ENCODE data around the gene SYS1. TPM values are rescaled to one million over a fixed set of nuclear protein-coding genes. Genes with fewer than 3 reads are reported as not detected.

SYS1 gene
- total RNA-seq, 1 experiment from 2014 or later = 29.1 TPM

GRCh38 chr20:45340951-45341350, 22.0 kb upstream of the SYS1 start:
- ChIA-PET CTCF (interaction anchor here (0.5 to 1.4 kb wide), 2 partner anchors 22 to 47 kb away, joined by 5 read pairs; partner anchors contain the start of gene SYS1), POLR2A (no interaction called here)
- Histone ChIP-seq H3K9me3 (ENCODE audit: control insufficient read depth, insufficient read depth, low read depth, low read length) (no peaks in the 10 kb centered on the region), H3K36me3 (ENCODE audit: control insufficient read depth, insufficient read depth, low read length) (no peaks in the 10 kb centered on the region), H3K4me3 (ENCODE audit: low read depth in 2 of 2, low read length in 2 of 2) (no peak overlapping the region), H3K27me3 (ENCODE audit: control insufficient read depth, insufficient read depth, low read length) (no peaks in the 10 kb centered on the region), H3K4me1 (ENCODE audit: control insufficient read depth, insufficient read depth, low read length) (peaks cover 98% of the 10 kb centered on the region), H3K27ac (ENCODE audit: low read length) (peak overlapping the region; percentile 83)
- no peak for ATAC-seq
- no peak for TF ChIP-seq TCF7L2 (IDR thresholded peaks at IDR 0.05; ENCODE audit: low read depth, low read length)
- TF ChIP-seq REST (IDR thresholded peaks at IDR 0.05; ENCODE audit: insufficient read depth in 1 of 2, low read depth in 2 of 2, low read length in 1 of 2) = no peak
- TF ChIP-seq POLR2AphosphoS5 (IDR thresholded peaks at IDR 0.05; ENCODE audit: low read depth, low read length) = no peak
- TF ChIP-seq SIN3A (IDR thresholded peaks at IDR 0.05; ENCODE audit: borderline replicate concordance, insufficient read depth, low read depth, low read length) = no peak
- no peak for TF ChIP-seq CTCF (IDR thresholded peaks at IDR 0.05)
- in situ Hi-C loops (cut with HindIII; ENCODE audit: low pct_unique_long_range_greater_than_20kb, low sequenced_read_pairs) = no loop called here
- no TSS peak for BruUV-seq (replicated peaks)
- intact Hi-C loops (cut with micrococcal nuclease; ENCODE audit: unreplicated experiment) = no loop called here
- no peak for DNase-seq (ENCODE audit: low read depth, low spot score)

- no peak for DNase-seq (ENCODE audit: low read depth, low spot score)
- peak overlapping the region; percentile 83 for H3K27ac ChIP-seq (ENCODE audit: low read length)
- ChIA-PET CTCF (interaction anchor here (0.5 to 1.4 kb wide), 4 partner anchors 21 to 48 kb away, joined by 3 to 16 read pairs (median 5); partner anchors contain the start of gene SYS1), POLR2A (no interaction called here)
- no peaks in the 10 kb centered on the region for H3K27me3 ChIP-seq (ENCODE audit: control insufficient read depth, insufficient read depth, low read length)
- H3K36me3 ChIP-seq (ENCODE audit: control insufficient read depth, insufficient read depth, low read length) = no peaks in the 10 kb centered on the region
- H3K9me3 ChIP-seq (ENCODE audit: control insufficient read depth, insufficient read depth, low read depth, low read length) = no peaks in the 10 kb centered on the region
- TF ChIP-seq CTCF (IDR thresholded peaks at IDR 0.05) (no peak), POLR2AphosphoS5 (IDR thresholded peaks at IDR 0.05; ENCODE audit: low read depth, low read length) (no peak), SIN3A (IDR thresholded peaks at IDR 0.05; ENCODE audit: borderline replicate concordance, insufficient read depth, low read depth, low read length) (no peak), TCF7L2 (IDR thresholded peaks at IDR 0.05; ENCODE audit: low read depth, low read length) (no peak), REST (IDR thresholded peaks at IDR 0.05; ENCODE audit: insufficient read depth in 1 of 2, low read depth in 2 of 2, low read length in 1 of 2) (no peak)
- BruUV-seq (replicated peaks) = no TSS peak
- in situ Hi-C loops (cut with HindIII; ENCODE audit: low pct_unique_long_range_greater_than_20kb, low sequenced_read_pairs) (no loop called here), intact Hi-C loops (cut with micrococcal nuclease; ENCODE audit: unreplicated experiment) (no loop called here)
- H3K4me1 ChIP-seq (ENCODE audit: control insufficient read depth, insufficient read depth, low read length) = peaks cover 98% of the 10 kb centered on the region
- no peak; the same call in 1 of the 2 replicates for ATAC-seq
- H3K4me3 ChIP-seq (ENCODE audit: low read depth in 2 of 2, low read length in 2 of 2) = peak overlapping the region in 1 of 2 experiments; percentile 94; a peak in 2 of 4 replicates
Observed at GRCh38 chr20:45341579-45341938, 21.4 kb upstream of the SYS1 start.
